DMS53 (cell line): Measurements from ENCODE around the gene TNNC2.

Source experiments
- DNase-seq: peaks from one replicate; lab custom pipeline; 2025; lab: John Stamatoyannopoulos, UW

TNNC2 gene

GRCh38 chr20:45780159-45780558, 47.0 kb downstream of the TNNC2 start:
- DNase-seq, result no peak

- DNase-seq, result peak; percentile 64
These were observed 47.8 kb downstream of the TNNC2 start for GRCh38 chr20:45779011-45779915.

GRCh38 chr20:45776931-45777330, 50.2 kb downstream of the TNNC2 start:
- DNase-seq, result no peak

GRCh38 chr20:45775411-45775810, 51.7 kb downstream of the TNNC2 start:
- no peak for DNase-seq

- DNase-seq, result no peak
These were observed 52.2 kb downstream of the TNNC2 start for GRCh38 chr20:45774945-45775344.
